Mesenchymal stem cell (in vitro differentiated cells and primary cell): ENCODE data around the gene ZNF316.
A peak's percentile ranks its signal among the peaks of the same experiment; 100 is the strongest.

Experiments used
- DNase-seq: peaks from one replicate; pipeline ENCODE4 v3.0.0-alpha.2; 2013
- H2AFZ ChIP-seq: one replicate; pipeline ENCODE4 v1.6.1; 2013; ENCODE audit warnings: low read depth, mild to moderate bottlenecking, control low read depth, inconsistent platforms, low read length, moderate library complexity
- H2AK5ac ChIP-seq: 2 replicates; pipeline ENCODE4 v1.6.1; 2013; ENCODE audit warnings: low read length, moderate library complexity, mild to moderate bottlenecking, inconsistent platforms; ENCODE audit not compliant: severe bottlenecking
- H2BK120ac ChIP-seq: one replicate; pipeline ENCODE4 v1.6.1; 2013; ENCODE audit warnings: low read depth, mild to moderate bottlenecking, inconsistent platforms, low read length, moderate library complexity
- H2BK12ac ChIP-seq, 2 experiments: one replicate each; pipeline ENCODE4 v1.6.1; 2013; ENCODE audit warnings: inconsistent platforms in 2 of 2, low read length in 2 of 2, mild to moderate bottlenecking in 2 of 2, moderate library complexity in 2 of 2, control low read depth in 1 of 2
- H2BK15ac ChIP-seq: one replicate; pipeline ENCODE4 v1.6.1; 2013; ENCODE audit warnings: mild to moderate bottlenecking, low read depth, inconsistent platforms; ENCODE audit not compliant: poor library complexity, severe bottlenecking
- H2BK5ac ChIP-seq: 2 replicates; pipeline ENCODE4 v1.6.1; 2013; ENCODE audit warnings: low read depth, mild to moderate bottlenecking, low read length, control low read depth, inconsistent platforms; ENCODE audit not compliant: poor library complexity, severe bottlenecking
- H3K14ac ChIP-seq, 2 experiments: one replicate each; pipeline ENCODE4 v1.6.1; 2013; ENCODE audit warnings: inconsistent platforms in 2 of 2, low read length in 2 of 2, control low read depth in 1 of 2, mild to moderate bottlenecking in 1 of 2, moderate library complexity in 1 of 2
- H3K18ac ChIP-seq, 2 experiments: one replicate each; pipeline ENCODE4 v1.6.1; 2013; ENCODE audit warnings: inconsistent platforms in 2 of 2, low read length in 2 of 2, control low read depth in 1 of 2, low read depth in 1 of 2, mild to moderate bottlenecking in 1 of 2
- H3K23ac ChIP-seq, 2 experiments: one replicate each; pipeline ENCODE4 v1.6.1; 2013; ENCODE audit warnings: inconsistent platforms in 2 of 2, low read length in 2 of 2, mild to moderate bottlenecking in 2 of 2, moderate library complexity in 2 of 2, control low read depth in 1 of 2
- H3K27ac ChIP-seq: 2 replicates; pipeline ENCODE4 v1.5.1; 2013; ENCODE audit warnings: mild to moderate bottlenecking, moderate library complexity, low read length, control low read depth, inconsistent platforms; ENCODE audit not compliant: poor library complexity, severe bottlenecking
- H3K27me3 ChIP-seq, 2 experiments: 2 replicates each; pipeline versions ENCODE4 v1.6.1 to v1.7.0; 2013; ENCODE audit warnings: low read length in 2 of 2, mild to moderate bottlenecking in 2 of 2, moderate library complexity in 2 of 2, control low read depth in 1 of 2, inconsistent platforms in 1 of 2; ENCODE audit not compliant: control insufficient read depth in 1 of 2, insufficient read depth in 1 of 2
- H3K36me3 ChIP-seq, 2 experiments: 2 replicates each; pipeline versions ENCODE4 v1.6.1 to v1.7.0; 2013; ENCODE audit warnings: low read length in 2 of 2, control low read depth in 1 of 2, inconsistent platforms in 1 of 2, low read depth in 1 of 2, mild to moderate bottlenecking in 1 of 2; ENCODE audit not compliant: insufficient read depth in 2 of 2, control insufficient read depth in 1 of 2
- H3K4ac ChIP-seq, 2 experiments: one replicate each; pipeline ENCODE4 v1.6.1; 2013; ENCODE audit warnings: inconsistent platforms in 2 of 2, low read length in 2 of 2, mild to moderate bottlenecking in 2 of 2, moderate library complexity in 2 of 2, control low read depth in 1 of 2, low read depth in 1 of 2
- H3K4me1 ChIP-seq: 2 replicates; pipeline ENCODE4 v1.6.1; 2013; ENCODE audit warnings: low read depth, low read length, control low read depth; ENCODE audit not compliant: control insufficient read depth, insufficient read depth
- H3K4me2 ChIP-seq: 2 replicates; pipeline ENCODE4 v1.6.1; 2013; ENCODE audit warnings: low read length, mild to moderate bottlenecking, inconsistent platforms; ENCODE audit not compliant: poor library complexity, severe bottlenecking
- H3K4me3 ChIP-seq, 2 experiments: 2 replicates each; pipeline versions ENCODE4 v1.5.1 to v1.7.0; 2013; ENCODE audit warnings: low read length in 2 of 2, mild to moderate bottlenecking in 2 of 2, control low read depth in 1 of 2, low read depth in 1 of 2; ENCODE audit not compliant: insufficient read depth in 1 of 2
- H3K79me1 ChIP-seq: replicated peaks from 2 replicates; pipeline ENCODE4 v1.6.1; 2013; ENCODE audit warnings: mild to moderate bottlenecking, control low read depth, low read length, inconsistent platforms; ENCODE audit not compliant: poor library complexity, severe bottlenecking
- H3K9ac ChIP-seq: 2 replicates; pipeline ENCODE4 v1.7.0; 2013; ENCODE audit warnings: mild to moderate bottlenecking, low read length, moderate library complexity
- H3K9me3 ChIP-seq: 2 replicates; pipeline ENCODE4 v1.7.0; 2013; ENCODE audit warnings: mild to moderate bottlenecking, low read length; ENCODE audit not compliant: control insufficient read depth
- H4K8ac ChIP-seq: one replicate; pipeline ENCODE4 v1.6.1; 2013; ENCODE audit warnings: inconsistent platforms, mild to moderate bottlenecking, low read length, moderate library complexity
- H4K91ac ChIP-seq: one replicate; pipeline ENCODE4 v1.6.1; 2013; ENCODE audit warnings: mild to moderate bottlenecking, low read length, inconsistent platforms
- WGBS: methylation state at CpG from one replicate; pipeline ENCODE4 v1.1.7; 2013; ENCODE audit warnings: mixed read lengths; 5-methylcytosine and 5-hydroxymethylcytosine counted together

The ZNF316 gene

GRCh38 chr7:6637544-6638229, 569 bp downstream of the ZNF316 start:
- Histone ChIP-seq H3K4ac (peak overlapping the region; percentile 21 to 91), H2BK5ac (no peak overlapping the region), H4K91ac (no peak overlapping the region), H3K9ac (peak overlapping the region; percentile 87), H2BK15ac (peak overlapping the region; percentile 56), H3K27me3 (no peaks in the 10 kb centered on the region), H3K4me2 (peak overlapping the region; percentile 64), H2AFZ (peak overlapping the region; percentile 51), H3K4me3 (peak overlapping the region; percentile 86 to 89), H2BK120ac (peak overlapping the region; percentile 89), H3K36me3 (peaks cover 22 to 36% of the 10 kb centered on the region in 2 experiments), H3K14ac (peak overlapping the region in 1 of 2 experiments; percentile 86), H3K9me3 (no peaks in the 10 kb centered on the region), H3K79me1 (peaks cover 49% of the 10 kb centered on the region), H4K8ac (peak overlapping the region; percentile 57), H3K27ac (no peak overlapping the region), H3K18ac (peak overlapping the region; percentile 74 to 81), H3K4me1 (peaks cover 23% of the 10 kb centered on the region), H3K23ac (peak overlapping the region in 1 of 2 experiments; percentile 78), H2BK12ac (peak overlapping the region in 1 of 2 experiments; percentile 17), H2AK5ac (no peak overlapping the region)
- WGBS = 5% methylated on average over 39 of the region's 60 CpGs
- DNase-seq = peak; percentile 35

GRCh38 chr7:6639032-6639431, 1.9 kb downstream of the ZNF316 start:
- H3K23ac ChIP-seq = no peak overlapping the region
- no peaks in the 10 kb centered on the region for H3K27me3 ChIP-seq
- no peak overlapping the region for H3K27ac ChIP-seq
- H3K4me3 ChIP-seq = peak overlapping the region in 1 of 2 experiments; percentile 86
- peaks cover 35 to 49% of the 10 kb centered on the region in 2 experiments for H3K36me3 ChIP-seq
- H3K14ac ChIP-seq = no peak overlapping the region
- H2BK120ac ChIP-seq = no peak overlapping the region
- H3K79me1 ChIP-seq = peaks cover 58% of the 10 kb centered on the region
- no peak overlapping the region for H3K4ac ChIP-seq
- 95% methylated on average over 4 of the region's 4 CpGs for WGBS
- H3K18ac ChIP-seq = no peak overlapping the region
- no peak overlapping the region for H2BK12ac ChIP-seq
- H2BK15ac ChIP-seq = no peak overlapping the region
- no peak overlapping the region for H3K4me2 ChIP-seq
- no peak overlapping the region for H2AFZ ChIP-seq
- peak overlapping the region; percentile 87 for H3K9ac ChIP-seq
- no peak overlapping the region for H2BK5ac ChIP-seq
- DNase-seq = no peak
- no peak overlapping the region for H4K91ac ChIP-seq
- H2AK5ac ChIP-seq = no peak overlapping the region
- H3K9me3 ChIP-seq = no peaks in the 10 kb centered on the region
- H3K4me1 ChIP-seq = peaks cover 23% of the 10 kb centered on the region
- no peak overlapping the region for H4K8ac ChIP-seq

- Histone ChIP-seq H3K79me1 (peaks cover 58% of the 10 kb centered on the region), H2BK12ac (no peak overlapping the region), H2BK5ac (no peak overlapping the region)
Observed at GRCh38 chr7:6639627-6640026, 2.5 kb downstream of the ZNF316 start.

GRCh38 chr7:6640246-6640721, 3.2 kb downstream of the ZNF316 start:
- 77% methylated on average over 11 of the region's 11 CpGs for WGBS
- Histone ChIP-seq H3K36me3 (peaks cover 46 to 62% of the 10 kb centered on the region in 2 experiments), H3K9ac (peak overlapping the region; percentile 25), H3K79me1 (peaks cover 63% of the 10 kb centered on the region), H3K14ac (no peak overlapping the region), H3K18ac (no peak overlapping the region), H3K4me2 (no peak overlapping the region), H2BK15ac (no peak overlapping the region), H3K4me1 (peaks cover 23% of the 10 kb centered on the region), H3K4ac (no peak overlapping the region), H4K8ac (no peak overlapping the region), H3K27me3 (no peaks in the 10 kb centered on the region), H3K9me3 (no peaks in the 10 kb centered on the region), H2AFZ (no peak overlapping the region), H4K91ac (no peak overlapping the region), H2AK5ac (no peak overlapping the region), H2BK12ac (no peak overlapping the region), H3K4me3 (no peak overlapping the region), H3K23ac (no peak overlapping the region), H3K27ac (no peak overlapping the region), H2BK5ac (no peak overlapping the region), H2BK120ac (no peak overlapping the region)
- peak; percentile 50 for DNase-seq

More at GRCh38 chr7:6639627-6640026, 2.5 kb downstream of the ZNF316 start:
- Histone ChIP-seq H3K4ac (no peak overlapping the region), H4K8ac (no peak overlapping the region), H2BK15ac (no peak overlapping the region), H3K9ac (no peak overlapping the region), H3K27me3 (no peaks in the 10 kb centered on the region), H2BK120ac (no peak overlapping the region), H3K4me3 (no peak overlapping the region), H3K18ac (no peak overlapping the region), H3K36me3 (peaks cover 41 to 55% of the 10 kb centered on the region in 2 experiments), H2AK5ac (no peak overlapping the region), H3K9me3 (no peaks in the 10 kb centered on the region), H3K23ac (peak overlapping the region in 1 of 2 experiments; percentile 63), H2AFZ (no peak overlapping the region), H4K91ac (no peak overlapping the region), H3K4me1 (peaks cover 23% of the 10 kb centered on the region), H3K4me2 (no peak overlapping the region), H3K27ac (no peak overlapping the region), H3K14ac (no peak overlapping the region)
- 97% methylated on average over 11 of the region's 11 CpGs for WGBS
- DNase-seq = no peak
